PC-3 (cell line): ENCODE data around the gene ULBP1. TPM values are rescaled to one million over a fixed set of nuclear protein-coding genes. Genes with fewer than 3 reads are reported as not detected.

ENCODE experiments used
- ATAC-seq: fragments of 200-7000 bp; cut with Tn5 transposase; 2 replicates; pipeline ENCODE4 v1.9.1; 2020; ENCODE audit warnings: mild to moderate bottlenecking, moderate library complexity
- BruUV-seq: library from RNA; stranded (reverse); fragments of 400-500 nt; replicated peaks from 2 replicates; lab custom pipeline; 2021; lab: Mats Ljungman, UMichigan
- CTCF ChIA-PET: fragments of 300-600 bp; sonication (Branson Sonifier 250); formaldehyde crosslinking; loops from one replicate; lab custom pipeline; 2022; ENCODE audit warnings: antibody characterized with exemption; lab: Charles Lee
- POLR2A ChIA-PET: fragments of 300-600 bp; sonication (Branson Sonifier 250); formaldehyde crosslinking; loops from one replicate; lab custom pipeline; 2022; ENCODE audit warnings: antibody characterized with exemption; ENCODE audit not compliant: unreplicated experiment; lab: Charles Lee
- DNase-seq: peaks from one replicate; pipeline ENCODE4 v3.0.0-alpha.2; 2015
- H2AFZ ChIP-seq: fragments of 300-600 bp; sonication (generic); 2 replicates; pipeline ENCODE4 v1.6.0; 2016; ENCODE audit warnings: antibody characterized with exemption, low read length
- H3F3A ChIP-seq: fragments of 300-600 bp; sonication (generic); one replicate; pipeline ENCODE4 v1.6.0; 2017; ENCODE audit warnings: antibody characterized with exemption, low read length, control low read depth, mild to moderate bottlenecking; ENCODE audit not compliant: unreplicated experiment
- H3K27ac ChIP-seq: fragments of 300-600 bp; sonication (generic); 2 replicates; pipeline ENCODE4 v1.5.1; 2016; ENCODE audit warnings: mild to moderate bottlenecking, low read length
- H3K27me3 ChIP-seq: fragments of 300-600 bp; sonication (generic); 2 replicates; pipeline ENCODE4 v1.6.1; 2016; ENCODE audit warnings: low read length, mixed read lengths
- H3K36me3 ChIP-seq: fragments of 300-600 bp; sonication (generic); 2 replicates; pipeline ENCODE4 v1.6.1; 2016; ENCODE audit warnings: low read depth, mixed run types, low read length, mixed read lengths
- H3K4me1 ChIP-seq: fragments of 300-600 bp; sonication (generic); 2 replicates; pipeline ENCODE4 v1.5.1; 2016; ENCODE audit warnings: low read length; ENCODE audit not compliant: insufficient read depth
- H3K4me2 ChIP-seq: fragments of 300-600 bp; sonication (generic); 2 replicates; pipeline ENCODE4 v1.6.0; 2016; ENCODE audit warnings: low read length
- H3K4me3 ChIP-seq: fragments of 300-600 bp; sonication (generic); 2 replicates; pipeline ENCODE4 v1.5.1; 2016; ENCODE audit warnings: mild to moderate bottlenecking, low read length, mixed read lengths
- H3K79me2 ChIP-seq: fragments of 300-600 bp; sonication (generic); 2 replicates; pipeline ENCODE4 v1.6.1; 2017; ENCODE audit warnings: low read length, mixed read lengths
- H3K9ac ChIP-seq: fragments of 300-600 bp; sonication (generic); 2 replicates; pipeline ENCODE4 v1.6.0; 2016; ENCODE audit warnings: mild to moderate bottlenecking, low read length
- H3K9me2 ChIP-seq: fragments of 300-600 bp; sonication (generic); replicated peaks from 2 replicates; pipeline ENCODE4 v1.6.1; 2016; ENCODE audit warnings: mixed run types, low read length, mixed read lengths
- H3K9me3 ChIP-seq: fragments of 300-600 bp; sonication (generic); 2 replicates; pipeline ENCODE4 v1.6.1; 2016; ENCODE audit warnings: low read length, mixed read lengths
- H4K20me1 ChIP-seq: fragments of 300-600 bp; sonication (generic); 2 replicates; pipeline ENCODE4 v1.6.1; 2016; ENCODE audit warnings: low read length, mixed read lengths
- CTCF ChIP-seq: fragments of 300-600 bp; sonication (generic); conservative IDR thresholded peaks from 2 replicates; pipeline ENCODE4 v1.5.1; 2017; ENCODE audit warnings: antibody characterized with exemption, low read depth, mild to moderate bottlenecking, low read length
- EZH2 ChIP-seq: fragments of 300-600 bp; sonication (generic); IDR thresholded peaks from one replicate; pipeline ENCODE4 v1.6.1; 2017; ENCODE audit warnings: antibody characterized with exemption, mild to moderate bottlenecking, low read length; ENCODE audit not compliant: unreplicated experiment
- EZH2phosphoT487 ChIP-seq: fragments of 300-600 bp; sonication (generic); IDR thresholded peaks from 2 replicates; pipeline ENCODE4 v1.6.1; 2018; ENCODE audit warnings: mild to moderate bottlenecking, antibody characterized with exemption, low read length, borderline replicate concordance
- intact Hi-C: fragments of 100-400 bp; cut with micrococcal nuclease; formaldehyde crosslinking; loops from 2 replicates; pipeline ENCODE4 v1.9.0; 2023
- total RNA-seq: library from RNA; depleted of rRNA; stranded (reverse); fragments of >200 nt; gene quantifications from 2 replicates; pipeline ENCODE4 v1.2.3, GENCODE V29; 2014

ULBP1 gene
- total RNA-seq, 1 experiment from 2014 or later = 0.87 TPM

DNA sequence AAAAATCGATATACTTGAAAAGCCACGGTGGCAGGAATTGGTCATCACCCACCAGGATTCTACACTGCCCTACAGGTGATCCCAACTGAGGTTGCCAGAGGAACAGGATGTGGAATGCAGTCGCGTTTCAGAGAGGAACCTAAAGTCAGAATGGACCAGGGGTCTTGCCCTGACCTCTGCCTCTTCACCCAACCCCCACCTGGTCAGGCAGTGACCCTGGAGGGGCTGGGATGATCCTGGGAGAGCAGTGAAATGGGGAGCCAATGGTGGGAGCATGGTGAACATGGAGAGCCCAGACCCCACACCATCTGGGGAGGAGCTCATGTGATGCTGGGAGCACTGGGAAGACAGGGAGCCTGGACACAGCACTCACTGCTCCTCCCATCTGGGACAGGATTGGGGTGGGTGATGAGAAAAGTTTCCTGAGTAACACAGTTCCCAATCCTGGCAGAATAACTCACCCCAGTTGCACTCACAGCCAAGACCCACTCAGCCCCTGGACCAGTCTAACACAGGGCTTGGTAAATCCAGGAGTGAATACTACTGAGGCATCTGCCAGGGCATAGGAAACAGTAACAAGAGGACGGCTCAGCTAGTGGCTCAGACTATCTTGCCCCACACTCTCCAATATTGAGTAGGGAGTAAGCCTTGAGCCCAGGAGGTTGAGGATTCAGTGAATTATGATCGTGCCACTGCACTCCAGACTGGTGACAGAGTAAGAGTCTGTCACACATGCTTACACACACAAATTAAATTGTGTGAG lies 23.7 kb upstream of the ULBP1 start:
- TF ChIP-seq CTCF (no peak), EZH2 (no peak), EZH2phosphoT487 (no peak)
- ChIA-PET POLR2A (no interaction called here), CTCF (no interaction called here)
- Histone ChIP-seq H3K79me2 (no peaks in the 10 kb centered on the region), H3F3A (no peaks in the 10 kb centered on the region), H3K27me3 (no peaks in the 10 kb centered on the region), H3K4me3 (no peak overlapping the region), H3K9ac (no peak overlapping the region), H3K9me2 (no peaks in the 10 kb centered on the region), H3K36me3 (no peaks in the 10 kb centered on the region), H3K4me2 (no peak overlapping the region), H2AFZ (no peak overlapping the region), H3K4me1 (peaks cover 12% of the 10 kb centered on the region; the same call in 1 of the 2 replicates), H3K27ac (no peak overlapping the region), H4K20me1 (no peaks in the 10 kb centered on the region), H3K9me3 (no peaks in the 10 kb centered on the region)
- ATAC-seq = no peak
- no TSS peak for BruUV-seq
- intact Hi-C loops = no loop called here
- DNase-seq = no peak

- no peaks in the 10 kb centered on the region for H3K79me2 ChIP-seq
- H3K27ac ChIP-seq = no peak overlapping the region
- H3K4me3 ChIP-seq = no peak overlapping the region
- H2AFZ ChIP-seq = no peak overlapping the region
- H4K20me1 ChIP-seq = no peaks in the 10 kb centered on the region
- H3K4me1 ChIP-seq = peaks cover 7% of the 10 kb centered on the region; the same call in 1 of the 2 replicates
- H3K27me3 ChIP-seq = no peaks in the 10 kb centered on the region
- no peaks in the 10 kb centered on the region for H3K9me2 ChIP-seq
- no peaks in the 10 kb centered on the region for H3K36me3 ChIP-seq
- no peak for TF ChIP-seq EZH2phosphoT487
- TF ChIP-seq EZH2 = no peak
- TF ChIP-seq CTCF = no peak
- intact Hi-C loops = no loop called here
- H3F3A ChIP-seq = no peaks in the 10 kb centered on the region
- DNase-seq (no peak), ATAC-seq (no peak)
- H3K4me2 ChIP-seq = no peak overlapping the region
- H3K9ac ChIP-seq = no peak overlapping the region
- CTCF ChIA-PET = no interaction called here
- POLR2A ChIA-PET = no interaction called here
- BruUV-seq = no TSS peak
- no peaks in the 10 kb centered on the region for H3K9me3 ChIP-seq
These were observed 23.1 kb upstream of the ULBP1 start for GRCh38 chr6:149940672-149940982.
